ENCODE measurements around the gene KCNQ5.

DNA sequence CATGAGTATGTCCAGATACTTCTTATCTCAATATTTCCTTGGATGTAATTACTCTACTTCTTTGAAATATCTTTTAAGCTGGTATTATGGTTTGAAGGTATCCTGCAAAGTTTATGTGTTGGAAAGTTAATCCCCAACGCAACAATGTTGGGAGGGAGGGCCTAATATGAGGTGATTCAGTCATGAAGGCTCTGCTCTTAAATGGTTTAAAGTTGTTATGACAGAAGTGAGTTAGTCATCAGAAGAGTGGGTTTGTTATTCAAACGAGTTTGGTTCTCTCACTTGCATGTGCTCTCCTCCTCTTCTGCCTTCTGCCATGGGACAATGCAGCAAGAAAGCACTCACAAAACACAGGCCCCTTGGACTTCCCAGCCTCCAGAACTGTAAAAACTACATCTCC is 176.3 kb downstream of the KCNQ5 start:
- TF ChIP-seq, protein P1, sequence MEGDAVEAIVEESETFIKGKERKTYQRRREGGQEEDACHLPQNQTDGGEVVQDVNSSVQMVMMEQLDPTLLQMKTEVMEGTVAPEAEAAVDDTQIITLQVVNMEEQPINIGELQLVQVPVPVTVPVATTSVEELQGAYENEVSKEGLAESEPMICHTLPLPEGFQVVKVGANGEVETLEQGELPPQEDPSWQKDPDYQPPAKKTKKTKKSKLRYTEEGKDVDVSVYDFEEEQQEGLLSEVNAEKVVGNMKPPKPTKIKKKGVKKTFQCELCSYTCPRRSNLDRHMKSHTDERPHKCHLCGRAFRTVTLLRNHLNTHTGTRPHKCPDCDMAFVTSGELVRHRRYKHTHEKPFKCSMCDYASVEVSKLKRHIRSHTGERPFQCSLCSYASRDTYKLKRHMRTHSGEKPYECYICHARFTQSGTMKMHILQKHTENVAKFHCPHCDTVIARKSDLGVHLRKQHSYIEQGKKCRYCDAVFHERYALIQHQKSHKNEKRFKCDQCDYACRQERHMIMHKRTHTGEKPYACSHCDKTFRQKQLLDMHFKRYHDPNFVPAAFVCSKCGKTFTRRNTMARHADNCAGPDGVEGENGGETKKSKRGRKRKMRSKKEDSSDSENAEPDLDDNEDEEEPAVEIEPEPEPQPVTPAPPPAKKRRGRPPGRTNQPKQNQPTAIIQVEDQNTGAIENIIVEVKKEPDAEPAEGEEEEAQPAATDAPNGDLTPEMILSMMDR (IDR thresholded peaks at IDR 0.05; ENCODE audit: low read depth, low read length): no peak
- no peak for TF ChIP-seq EZH2phosphoT487 (IDR thresholded peaks at IDR 0.05; ENCODE audit: low read depth)
